Iris pigment epithelial cell (primary cell): ENCODE data around the gene PEAK1.
A peak's percentile ranks its signal among the peaks of the same experiment; 100 is the strongest.
"Not testable (repeated sequence)": the region's sequence is repeated elsewhere in the genome, so short reads cannot be mapped to it uniquely, and the experiment has no call there.

ENCODE experiments used
- DNase-seq: peaks from one replicate; pipeline ENCODE4 v3.0.0-alpha.2; 2011; ENCODE audit warnings: low read depth

PEAK1 gene

DNA sequence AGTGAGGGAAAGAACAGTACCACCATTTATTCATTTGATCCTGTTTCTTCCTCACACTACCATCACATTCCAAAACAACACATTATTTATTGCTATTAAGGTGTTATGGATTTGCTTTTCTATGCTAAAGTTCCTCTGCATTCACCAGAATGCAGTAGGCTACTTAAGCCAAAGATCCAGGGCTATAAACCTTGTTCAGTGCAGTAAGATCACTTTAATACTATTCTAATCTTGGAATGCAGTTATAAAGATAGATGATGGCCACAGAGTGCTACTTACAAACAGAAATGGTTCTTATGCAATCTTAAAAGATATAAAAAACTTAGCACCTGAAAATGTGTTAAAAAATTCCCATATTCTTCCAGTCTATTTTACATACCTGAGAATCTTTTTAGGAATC lies 241.5 kb downstream of the PEAK1 start:
- DNase-seq: no peak

DNA sequence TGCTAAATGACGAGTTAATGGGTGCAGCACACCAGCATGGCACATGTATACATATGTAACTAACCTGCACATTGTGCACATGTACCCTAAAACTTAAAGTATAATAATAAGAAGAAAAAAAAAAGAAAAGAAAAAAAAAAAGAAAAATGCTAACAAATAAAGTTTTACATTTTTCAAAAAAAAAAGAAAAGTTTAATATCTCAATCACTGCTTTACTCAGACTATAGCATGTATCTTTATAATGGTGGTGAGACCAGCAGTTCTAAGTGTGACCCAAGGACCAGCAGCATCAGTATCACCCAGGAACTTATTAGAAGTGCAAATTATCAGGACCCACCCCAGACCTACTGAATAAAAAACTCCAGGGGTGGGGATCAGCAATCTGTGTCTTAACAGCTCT lies 243.8 kb downstream of the PEAK1 start:
- DNase-seq: not testable (repeated sequence)

DNA sequence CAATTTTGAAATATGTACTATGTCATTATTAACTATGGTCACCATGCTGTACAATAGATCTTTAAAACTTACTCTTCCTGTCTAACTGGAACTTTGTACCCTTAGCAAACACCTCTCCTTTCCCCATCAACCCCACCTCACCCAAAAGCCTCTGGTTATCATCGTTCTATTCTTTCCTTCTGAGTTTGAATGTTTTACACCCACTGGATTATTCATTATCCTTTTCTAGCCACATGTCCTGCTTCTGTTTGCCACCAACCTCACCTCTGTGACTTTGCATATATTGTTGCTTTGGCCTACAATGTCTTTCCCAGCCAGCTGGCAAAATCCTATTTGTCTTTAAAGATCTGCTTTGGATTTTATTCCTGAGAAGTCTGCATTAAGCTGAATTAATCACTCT lies 246.4 kb downstream of the PEAK1 start:
- no peak for DNase-seq

DNA sequence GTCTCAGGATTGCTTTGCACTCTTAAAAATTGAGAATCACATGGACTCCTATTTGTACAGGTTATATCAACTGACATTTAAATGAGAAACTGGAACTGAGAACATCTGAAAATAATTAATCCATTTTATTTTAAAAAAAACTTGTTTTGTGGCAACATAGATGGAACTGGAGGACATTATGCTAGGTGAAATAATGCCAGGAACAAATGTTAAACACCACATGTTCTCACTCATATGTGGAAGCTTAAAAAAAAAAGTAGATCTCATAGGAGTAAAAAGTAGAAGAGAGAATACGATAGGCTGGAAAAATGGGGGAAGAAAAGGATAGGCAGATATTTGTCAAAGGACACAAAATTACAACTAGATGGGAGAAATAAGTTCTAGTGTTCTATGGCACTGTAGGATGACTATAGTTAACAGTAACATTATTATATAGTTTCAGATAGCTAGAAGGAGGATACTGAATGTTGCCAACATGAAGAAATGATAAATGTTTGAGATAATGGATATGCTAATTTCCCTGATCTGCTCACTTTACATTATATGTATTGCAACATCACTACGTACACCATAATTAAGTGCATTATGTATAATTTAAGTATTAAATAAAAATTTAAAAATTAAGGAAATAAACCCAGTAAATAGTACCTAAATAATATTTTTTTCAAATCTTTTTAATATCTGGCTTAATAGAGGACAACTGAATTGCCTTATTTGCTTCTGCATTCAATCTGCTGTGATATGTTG lies 248.5 kb downstream of the PEAK1 start:
- DNase-seq: no peak

DNA sequence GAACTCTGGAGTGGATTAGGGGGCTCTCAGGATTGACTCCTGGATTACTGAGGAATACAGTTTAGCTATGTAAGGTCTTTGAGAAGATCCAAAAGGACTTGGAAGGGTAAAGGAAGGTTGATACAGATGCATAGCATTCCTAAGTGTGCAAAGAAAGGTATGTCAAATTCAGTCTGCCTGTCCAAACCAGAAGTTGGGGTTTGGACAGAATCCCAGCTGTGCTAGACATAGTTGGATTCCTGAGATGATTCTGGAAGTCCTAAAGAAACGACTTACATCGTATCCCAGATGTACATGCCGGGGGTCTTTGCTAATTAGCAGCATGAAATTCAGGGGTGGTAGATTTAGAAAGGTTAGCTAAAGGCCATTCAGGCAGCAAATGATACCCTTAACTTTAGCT lies 251.3 kb downstream of the PEAK1 start:
- DNase-seq: no peak

DNA sequence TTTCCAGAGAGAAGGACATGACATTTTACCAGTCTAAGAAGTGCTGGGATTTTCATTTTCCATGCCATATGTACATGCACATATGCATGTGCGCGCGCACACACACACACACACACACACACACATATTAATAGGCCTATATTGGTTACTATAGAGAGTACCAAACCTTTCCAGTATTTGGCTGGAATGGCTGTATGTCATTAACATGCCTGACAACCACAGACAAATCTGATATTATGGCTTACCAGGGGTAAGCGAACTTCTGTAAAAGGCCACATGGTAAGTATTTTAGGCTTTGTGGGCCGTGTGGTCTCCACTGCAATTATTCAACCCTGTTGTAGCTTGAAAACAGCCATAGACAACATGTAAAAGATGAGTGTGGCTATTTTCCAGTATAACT lies 251.8 kb downstream of the PEAK1 start:
- DNase-seq: no peak

DNA sequence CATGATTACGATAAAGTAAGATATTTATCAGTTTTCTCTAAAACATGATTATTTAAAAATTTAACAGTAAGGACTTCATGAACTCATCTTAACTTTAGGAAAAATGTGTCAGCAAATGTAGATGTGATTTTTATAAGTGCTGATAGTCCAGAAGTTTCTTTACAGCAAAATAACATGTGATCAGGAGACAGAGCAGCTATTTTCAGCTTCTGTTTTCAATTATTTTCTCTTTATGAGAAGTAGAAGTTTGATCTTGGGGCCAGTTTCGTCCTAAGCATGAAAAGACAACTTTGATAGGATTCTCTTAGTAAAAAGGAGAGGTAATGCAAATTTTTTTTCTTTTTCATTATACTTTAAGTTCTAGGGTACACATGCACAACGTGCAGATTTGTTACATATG lies 252.5 kb downstream of the PEAK1 start:
- DNase-seq: no peak

DNA sequence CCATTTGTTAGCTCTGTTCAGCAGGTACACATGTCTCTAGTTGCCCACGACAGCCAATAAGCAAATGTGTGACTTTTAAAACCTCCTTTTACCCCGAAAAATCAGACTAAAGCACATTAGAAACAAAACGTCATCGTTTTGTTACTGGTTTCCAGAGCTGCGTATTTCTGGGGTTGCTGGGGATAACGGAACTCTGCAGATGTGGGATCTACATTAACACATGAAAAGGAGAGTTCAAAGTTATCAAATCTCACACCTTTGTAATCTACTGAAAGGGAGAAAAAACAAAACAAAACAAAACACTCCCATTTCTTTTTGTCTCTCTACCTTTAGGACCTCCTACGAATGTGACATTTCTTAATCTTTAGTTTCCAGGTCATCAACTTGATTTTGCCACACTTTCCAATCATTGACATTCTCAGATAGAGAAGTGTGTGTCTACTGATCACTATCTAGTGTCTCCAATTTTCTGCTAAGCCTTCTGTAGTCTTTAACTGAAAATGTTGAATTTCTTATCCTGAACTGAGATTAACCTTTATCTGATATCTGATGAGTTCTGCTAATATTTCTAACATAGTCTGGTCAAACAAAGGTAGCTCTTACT lies 256.0 kb downstream of the PEAK1 start:
- no peak for DNase-seq

DNA sequence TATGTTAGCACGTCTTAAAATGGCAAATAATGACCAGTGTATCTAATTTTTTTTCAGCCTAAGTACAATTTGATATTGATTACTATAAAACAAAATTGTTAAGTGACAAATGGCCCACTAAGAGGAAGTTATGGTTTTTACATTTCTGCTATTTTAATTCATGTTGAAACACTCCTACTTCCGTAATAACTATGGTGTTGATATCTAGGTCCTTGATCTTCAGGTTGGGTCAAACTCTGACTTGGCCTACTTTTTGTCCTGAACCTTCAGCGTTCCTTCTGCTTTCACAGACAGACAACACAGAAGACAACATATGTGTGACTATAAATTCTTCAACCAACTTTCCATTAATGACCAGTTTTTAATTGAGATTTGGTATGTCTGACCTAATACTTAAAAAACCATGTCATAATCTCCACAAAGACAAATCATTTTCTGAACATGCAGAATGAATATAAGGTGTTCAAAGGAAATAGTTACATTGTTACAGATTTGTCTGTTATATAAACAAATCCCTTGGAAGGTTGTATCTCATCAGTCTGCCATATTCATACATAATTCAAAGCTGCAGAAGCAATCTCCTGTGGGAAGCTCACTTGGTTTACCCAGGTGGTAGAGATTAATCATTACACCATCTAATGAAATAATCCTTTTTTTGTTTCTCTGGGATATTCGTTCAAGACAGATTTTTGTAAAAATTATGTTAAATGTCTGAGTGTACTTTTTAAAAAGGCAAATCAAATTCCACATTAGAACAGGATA lies 256.9 kb downstream of the PEAK1 start:
- no peak for DNase-seq

DNA sequence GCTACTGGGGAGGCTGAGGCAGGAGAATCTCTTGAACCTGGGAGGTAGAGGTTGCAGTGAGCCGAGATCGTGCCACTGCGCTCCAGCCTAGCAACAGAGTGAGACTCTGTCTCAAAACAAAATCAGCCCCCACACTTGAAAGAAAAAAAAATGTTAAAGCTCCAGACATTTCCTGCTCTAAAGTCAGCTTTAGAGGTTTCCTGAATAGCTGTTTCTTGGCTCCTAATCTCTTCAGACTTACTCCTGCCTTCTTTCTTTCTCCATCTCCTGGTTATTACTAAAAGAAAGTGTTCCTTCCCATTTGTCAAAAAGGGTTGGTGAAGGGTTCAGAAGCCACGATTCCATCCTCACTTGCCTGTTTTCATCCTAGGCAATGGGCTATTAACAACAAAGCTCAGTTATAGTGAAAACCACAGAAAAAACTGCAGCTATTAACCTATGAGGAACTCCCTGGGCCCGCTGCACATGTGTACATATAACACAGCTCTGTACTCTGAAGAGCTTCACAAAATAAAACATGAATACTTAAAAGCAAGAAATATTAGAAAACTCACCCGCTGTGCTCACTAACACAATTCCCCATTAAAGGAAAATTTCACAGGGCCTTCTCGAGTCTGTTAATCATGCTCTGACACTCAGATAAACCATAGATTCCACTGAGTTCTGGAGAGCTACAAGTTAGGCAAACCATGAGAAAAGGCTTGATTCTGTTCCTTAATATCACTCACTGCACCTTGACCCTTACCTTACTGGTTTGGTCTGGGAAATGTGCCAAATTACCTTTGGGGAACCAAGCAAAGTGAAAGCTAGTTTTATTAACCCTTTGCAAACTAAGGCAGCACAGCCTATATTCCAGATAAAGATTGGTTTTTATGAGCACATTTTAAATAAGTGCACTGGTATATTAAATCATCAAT lies 259.1 kb downstream of the PEAK1 start:
- DNase-seq: no peak

DNA sequence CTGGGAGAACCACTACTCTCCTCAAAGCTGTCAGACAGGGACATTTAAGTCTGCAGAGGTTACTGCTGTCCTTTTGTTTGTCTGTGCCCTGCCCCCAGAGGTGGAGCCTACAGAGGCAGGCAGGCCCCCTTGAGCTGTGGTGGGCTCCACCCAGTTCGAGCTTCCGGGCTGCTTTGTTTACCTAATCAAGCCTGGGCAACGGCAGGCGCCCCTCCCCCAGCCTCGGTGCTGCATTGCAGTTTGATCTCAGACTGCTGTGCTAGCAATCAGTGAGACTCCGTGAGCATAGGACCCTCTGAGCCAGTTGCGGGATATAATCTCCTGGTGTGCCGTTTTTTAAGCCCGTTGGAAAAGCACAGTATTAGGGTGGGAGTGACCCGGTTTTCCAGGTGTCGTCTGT lies 263.9 kb downstream of the PEAK1 start:
- not testable (repeated sequence) for DNase-seq

DNA sequence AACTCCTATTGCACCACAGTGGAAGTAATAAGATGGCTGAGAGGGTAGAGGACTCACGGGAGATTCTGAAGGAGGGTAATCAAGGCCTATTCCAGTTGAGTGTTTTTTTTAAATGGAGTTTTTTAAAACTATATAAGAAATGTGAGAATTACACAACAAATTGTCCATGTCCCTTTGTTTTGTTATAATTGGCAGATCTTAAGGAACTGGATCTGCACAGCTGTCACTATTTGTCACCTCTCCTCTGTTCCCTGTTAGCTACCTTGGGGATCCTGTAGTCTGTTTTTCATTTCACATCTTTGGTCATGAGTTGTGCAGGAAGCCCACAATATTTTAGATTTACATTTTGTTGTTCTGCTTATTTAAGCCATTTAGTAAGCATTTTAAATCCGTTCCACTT lies 271.7 kb downstream of the PEAK1 start:
- no peak for DNase-seq

DNA sequence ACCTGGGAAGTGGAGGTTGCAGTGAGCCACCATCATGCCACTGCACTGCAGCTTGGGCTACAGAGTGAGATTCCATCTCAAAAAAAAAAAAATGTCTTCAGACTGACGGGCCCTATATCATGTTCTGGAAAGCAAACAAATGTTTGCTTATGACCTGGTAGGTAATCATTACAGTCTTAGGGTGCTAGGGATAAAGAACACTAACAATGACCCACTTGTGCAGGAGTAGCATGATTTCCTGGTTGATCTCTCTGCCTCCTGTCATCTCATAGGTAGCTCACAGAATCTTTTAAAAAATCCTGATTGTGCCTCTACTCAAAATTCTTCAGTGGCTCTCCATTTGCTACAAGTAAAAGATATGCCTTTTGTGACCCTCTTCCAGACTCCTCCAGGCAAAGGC lies 274.5 kb downstream of the PEAK1 start:
- no peak for DNase-seq

DNA sequence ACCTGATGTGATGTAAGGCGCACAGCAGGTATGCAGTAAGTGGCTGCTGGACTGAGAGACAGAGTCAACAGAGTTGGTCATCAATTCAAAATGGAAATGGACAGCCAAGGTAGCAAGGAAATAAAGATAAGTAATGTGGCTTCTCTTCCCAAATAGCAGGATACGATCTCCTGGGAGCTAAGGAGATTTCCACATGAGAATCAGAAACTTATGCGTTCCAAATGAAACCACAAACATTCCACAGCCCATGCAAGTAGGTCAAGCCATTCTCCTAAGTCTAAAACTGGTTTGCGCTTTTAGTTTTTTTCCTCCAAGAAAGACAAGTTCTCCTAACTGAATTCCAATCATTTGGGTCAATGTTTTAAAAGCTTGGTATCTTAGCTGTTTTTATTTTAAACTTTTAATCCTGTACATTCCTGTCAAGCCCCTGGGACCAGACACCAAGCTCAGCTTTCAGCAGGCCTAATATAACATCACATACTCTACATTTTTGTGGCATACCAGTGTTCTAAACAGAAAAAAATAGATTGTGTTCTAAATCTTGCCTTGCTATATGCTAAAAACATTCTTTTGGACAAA lies 275.3 kb downstream of the PEAK1 start:
- DNase-seq: peak; percentile 98

DNA sequence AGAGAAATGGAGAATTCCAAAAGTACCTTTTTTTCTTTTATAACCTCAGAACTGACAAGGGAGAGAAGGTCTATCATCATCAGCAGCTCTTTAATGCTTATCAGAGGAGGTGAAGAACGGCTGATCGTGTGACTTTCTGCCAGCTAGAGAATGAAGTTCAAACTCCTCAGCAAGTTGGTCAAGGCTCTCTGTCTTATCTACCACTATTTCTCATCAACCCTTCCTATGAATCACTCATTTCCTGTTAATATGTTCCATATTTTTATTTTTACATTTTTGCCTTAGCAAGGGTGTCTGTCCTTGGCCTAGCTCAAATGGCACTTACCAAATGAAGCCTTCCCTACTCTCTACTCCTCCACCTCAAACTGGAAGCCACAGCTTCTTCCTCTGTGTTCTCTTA lies 275.9 kb downstream of the PEAK1 start:
- DNase-seq: peak; percentile 83

DNA sequence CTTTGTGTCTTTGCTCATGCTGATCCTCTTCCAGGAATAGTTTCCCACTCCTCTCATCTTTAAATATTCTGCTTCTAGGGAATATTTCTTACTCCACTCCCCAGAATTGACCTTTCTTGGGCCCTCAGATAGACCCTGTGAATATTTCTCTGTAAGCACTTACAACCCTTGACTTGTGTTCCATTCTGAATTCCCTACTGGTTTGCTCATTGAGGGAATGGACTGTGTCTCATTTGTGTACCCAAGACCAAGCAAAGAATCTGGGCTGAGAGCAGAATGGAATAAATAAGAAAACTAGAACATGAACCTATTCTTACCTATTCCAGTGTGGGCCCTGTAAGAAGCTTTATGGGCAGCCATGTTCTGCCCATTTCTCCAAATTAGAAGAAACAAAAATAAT lies 276.3 kb downstream of the PEAK1 start:
- peak; percentile 42 for DNase-seq

DNA sequence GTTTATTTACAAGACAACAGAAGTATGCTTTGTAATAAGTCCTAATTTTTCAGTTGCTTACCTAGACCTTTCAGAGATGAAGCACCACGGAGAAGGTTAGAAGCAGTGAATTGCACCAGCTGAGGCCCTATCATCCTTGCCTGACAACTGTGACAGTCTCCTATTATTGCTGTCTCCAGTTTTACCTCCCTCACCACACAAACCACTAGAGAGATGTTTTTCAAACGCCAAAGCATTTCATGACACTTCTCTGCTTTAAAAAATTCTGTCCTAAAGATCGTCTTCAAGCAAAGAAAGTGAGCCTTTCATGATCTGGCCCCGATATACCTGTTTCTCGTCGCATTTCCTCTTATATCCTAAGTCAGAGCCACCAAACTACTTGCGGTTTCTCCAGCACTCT lies 276.7 kb downstream of the PEAK1 start:
- DNase-seq: no peak

DNA sequence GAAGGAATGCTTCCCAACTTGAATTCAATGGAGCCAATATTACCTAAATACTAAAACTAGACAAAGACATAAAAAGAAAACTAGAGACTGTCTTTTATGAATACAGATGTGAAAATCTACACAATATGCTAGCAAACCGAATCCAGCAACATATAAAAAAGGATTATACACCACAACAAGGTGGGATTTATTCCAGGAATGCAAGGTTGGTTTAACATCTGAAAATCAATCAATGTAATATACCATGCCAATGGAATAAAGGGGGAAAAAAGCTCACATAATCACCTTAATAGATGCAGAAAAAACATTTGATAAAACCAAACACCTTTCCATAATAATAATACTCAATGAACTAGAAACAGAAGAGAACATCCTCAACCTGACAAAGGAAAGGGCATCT lies 279.7 kb downstream of the PEAK1 start:
- DNase-seq: no peak

DNA sequence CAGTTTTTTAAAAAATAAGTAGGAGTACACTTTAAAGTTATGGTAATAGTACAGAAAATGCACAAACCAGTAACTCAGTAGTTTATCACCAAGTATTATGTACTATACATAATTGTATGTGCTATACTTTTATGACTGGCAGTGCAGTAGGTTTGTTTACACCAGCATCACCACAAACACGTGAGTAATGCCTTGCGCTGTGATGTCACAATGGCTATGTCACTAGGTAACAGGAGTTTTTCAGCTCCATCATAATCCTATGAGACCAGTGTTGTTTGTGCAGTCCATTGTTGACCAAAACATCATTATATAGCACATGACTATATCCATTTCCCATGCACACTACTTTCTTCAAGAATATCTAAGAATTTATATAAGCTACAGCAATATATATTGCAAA lies 280.6 kb downstream of the PEAK1 start:
- DNase-seq: no peak

DNA sequence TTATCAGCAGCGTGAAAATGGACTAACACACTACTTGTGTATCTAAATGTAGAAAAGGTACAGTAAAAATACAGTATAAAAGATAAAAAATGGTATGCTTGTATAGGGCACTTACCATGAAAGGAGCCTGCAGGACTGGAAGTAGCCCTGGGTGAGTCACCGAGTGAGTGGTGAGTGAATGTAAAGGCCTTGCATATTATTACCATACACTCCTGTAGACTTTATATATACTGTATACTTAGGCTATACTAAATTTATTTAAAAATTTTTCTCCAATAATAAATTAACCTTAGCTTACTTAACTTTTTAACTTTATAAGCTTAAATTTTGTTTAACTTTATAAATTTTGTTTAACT lies 281.8 kb downstream of the PEAK1 start:
- peak; percentile 61 for DNase-seq

DNA sequence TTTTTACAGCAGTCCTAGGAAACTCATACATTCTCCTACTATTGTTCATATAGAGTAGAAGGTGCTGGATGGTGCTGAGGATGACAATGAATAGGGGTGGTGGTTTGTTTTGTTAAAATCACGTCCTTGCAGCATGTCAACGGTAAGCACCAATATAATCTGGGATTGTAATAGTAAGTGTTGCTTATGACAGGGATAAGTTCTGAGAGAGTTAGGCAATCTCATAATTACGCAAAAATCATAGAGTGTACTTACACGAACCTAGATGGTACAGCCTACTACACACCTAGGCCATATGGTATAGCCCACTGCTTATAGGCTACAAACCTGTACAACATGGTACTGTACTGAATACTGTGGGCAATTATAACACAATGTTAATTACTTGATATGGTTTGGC lies 284.7 kb downstream of the PEAK1 start:
- no peak for DNase-seq

DNA sequence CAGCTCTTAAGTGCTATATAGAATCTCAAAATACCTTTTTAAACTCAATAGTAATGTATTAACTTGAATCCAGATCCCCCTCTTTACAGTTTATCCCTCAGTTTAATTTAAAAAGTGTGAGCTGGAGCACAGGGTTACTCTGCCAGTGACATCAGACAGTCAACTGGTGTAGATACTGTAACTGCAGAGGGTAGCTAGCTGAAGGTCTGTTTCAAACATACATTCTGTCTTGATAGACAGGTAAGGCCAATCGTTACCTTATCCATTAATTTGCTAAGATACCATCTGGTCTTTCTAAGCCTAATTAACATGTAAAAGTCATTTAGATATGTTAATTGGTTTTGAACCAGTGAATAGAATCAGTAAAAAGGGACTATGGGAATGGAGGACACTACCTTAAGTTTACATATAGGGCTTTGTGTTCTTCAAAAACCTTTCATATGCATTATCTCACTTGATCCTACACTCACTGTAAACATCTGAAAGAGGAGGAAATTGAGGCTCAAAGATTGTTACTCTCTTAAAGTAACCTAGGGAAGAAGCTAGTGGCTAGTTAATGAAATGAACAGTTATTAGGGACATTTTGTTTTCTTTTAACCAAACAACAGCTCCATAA lies 289.5 kb downstream of the PEAK1 start:
- no peak for DNase-seq
